ENCODE data around the gene SLC5A9.
"Not testable (repeated sequence)": the region's sequence is repeated elsewhere in the genome, so short reads cannot be mapped to it uniquely, and the experiment has no call there.

The SLC5A9 gene

DNA sequence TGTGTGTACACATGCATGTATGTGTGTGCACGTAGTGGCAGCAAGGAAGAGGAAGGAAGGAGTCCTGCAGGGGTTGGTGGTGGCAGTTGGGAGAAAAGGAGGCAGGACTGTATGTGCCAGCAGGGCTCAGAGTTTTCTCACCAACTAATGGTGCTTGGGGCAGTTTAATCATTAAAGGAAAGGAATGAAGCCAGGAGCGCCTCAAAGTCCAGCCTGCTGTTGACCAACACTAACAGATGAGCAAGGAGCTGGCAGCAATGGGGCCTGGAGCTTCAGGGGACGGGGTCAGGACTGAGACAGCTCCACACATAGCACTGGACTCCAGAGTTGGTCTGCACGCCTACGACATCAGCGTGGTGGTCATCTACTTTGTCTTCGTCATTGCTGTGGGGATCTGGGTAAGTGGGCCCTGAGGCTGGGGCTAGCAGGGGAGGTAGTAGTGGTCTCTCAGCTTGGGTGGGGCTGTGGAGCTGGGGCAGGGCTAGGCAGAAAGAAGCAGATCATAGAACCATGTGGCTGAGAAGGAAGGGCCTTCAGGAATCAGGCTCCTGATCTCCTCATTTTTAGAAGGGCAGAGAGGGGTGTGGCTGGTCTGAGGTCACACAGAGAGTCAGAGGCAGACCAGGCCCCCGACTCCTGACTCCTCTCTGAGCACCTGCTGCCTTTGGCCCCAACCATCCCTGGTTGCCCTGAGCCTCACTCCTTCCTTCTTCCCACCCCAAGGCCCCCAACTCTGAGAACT, at the start of gene SLC5A9:
SLC5A9 (plus strand) TSS at position 216 of the 742 bp plus-strand sequence; CDS start at position 237, 21 bp downstream.
- no peak for DNase-seq (ENCODE audit: low read depth)

- no peak for DNase-seq (ENCODE audit: low read depth)
Measured at GRCh38 chr1:48175116-48175515, 47.4 kb upstream of the SLC5A9 start.

DNA sequence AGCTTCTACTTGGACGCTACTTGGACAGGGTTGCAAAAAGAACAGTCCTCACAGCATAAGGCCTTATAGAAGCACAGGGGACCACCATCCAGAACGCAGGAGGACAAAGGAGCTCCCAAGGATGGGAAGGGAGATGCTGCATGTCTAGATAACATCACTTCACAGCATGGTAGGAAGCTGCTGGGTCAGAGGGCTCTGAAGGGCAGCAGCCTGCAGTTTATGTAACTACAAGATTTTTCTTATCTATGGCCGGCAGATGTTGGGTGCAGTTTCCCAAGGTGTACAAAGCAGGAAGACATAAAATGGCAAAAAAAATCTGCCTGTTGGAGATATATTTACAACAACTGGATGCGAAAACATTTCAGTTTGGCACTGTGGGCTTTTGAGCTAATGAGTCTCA, 45.3 kb upstream of the SLC5A9 start:
- no peak for DNase-seq (ENCODE audit: low read depth)

DNA sequence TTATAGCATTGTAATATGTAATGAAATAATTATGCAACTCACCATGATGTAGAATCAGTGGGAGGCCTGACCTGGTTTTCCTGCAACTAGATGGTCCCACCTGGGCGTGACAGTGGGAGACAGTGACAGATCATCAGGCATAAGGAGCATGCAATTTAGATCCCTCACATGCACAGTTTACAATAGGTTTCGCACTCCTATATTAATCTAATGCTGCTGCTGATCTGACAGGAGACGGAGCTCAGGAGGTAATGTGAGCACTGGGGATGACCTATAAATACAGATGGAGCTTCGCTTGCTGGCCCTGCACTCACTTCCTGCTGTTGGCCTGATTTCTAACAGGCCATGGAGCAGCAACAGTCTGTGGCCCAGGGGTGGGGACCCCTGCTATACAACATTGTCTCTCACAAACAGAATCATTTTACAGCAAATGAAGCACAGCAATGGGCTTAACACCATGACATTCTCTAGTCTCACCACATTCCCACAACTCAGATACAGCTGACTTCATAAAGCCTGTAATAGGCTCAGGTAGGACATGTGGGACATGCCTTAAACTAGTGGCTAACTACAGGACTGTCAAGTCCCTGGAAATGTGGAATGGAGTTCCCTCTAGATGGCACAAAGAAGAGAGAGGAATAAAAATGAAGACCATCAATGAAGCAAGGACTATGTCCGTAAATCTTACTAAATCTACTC, 40.7 kb upstream of the SLC5A9 start:
- DNase-seq (ENCODE audit: low read depth): no peak

DNA sequence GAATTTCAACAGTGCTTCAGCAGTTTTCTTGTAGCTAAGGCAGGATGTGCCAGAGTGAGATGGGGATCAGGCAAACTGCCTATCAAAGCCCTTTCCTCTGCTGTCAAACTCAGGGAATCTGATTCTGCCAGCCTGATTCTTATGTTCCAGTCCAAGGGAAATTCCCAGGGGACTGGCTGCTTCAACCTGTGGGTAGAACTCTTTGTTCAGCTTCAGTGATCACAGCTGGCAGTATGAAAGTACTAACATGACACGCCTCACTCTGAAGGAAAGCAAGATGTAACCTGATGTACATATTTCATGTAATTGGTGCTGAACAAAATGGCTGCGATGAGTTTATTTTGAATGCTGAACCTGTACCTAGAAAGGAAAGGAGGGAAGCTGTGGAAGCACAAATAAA, 40.1 kb upstream of the SLC5A9 start:
- DNase-seq (ENCODE audit: low read depth): no peak

GRCh38 chr1:48186306-48186839, 36.1 kb upstream of the SLC5A9 start:
- DNase-seq (ENCODE audit: low read depth): no peak

DNA sequence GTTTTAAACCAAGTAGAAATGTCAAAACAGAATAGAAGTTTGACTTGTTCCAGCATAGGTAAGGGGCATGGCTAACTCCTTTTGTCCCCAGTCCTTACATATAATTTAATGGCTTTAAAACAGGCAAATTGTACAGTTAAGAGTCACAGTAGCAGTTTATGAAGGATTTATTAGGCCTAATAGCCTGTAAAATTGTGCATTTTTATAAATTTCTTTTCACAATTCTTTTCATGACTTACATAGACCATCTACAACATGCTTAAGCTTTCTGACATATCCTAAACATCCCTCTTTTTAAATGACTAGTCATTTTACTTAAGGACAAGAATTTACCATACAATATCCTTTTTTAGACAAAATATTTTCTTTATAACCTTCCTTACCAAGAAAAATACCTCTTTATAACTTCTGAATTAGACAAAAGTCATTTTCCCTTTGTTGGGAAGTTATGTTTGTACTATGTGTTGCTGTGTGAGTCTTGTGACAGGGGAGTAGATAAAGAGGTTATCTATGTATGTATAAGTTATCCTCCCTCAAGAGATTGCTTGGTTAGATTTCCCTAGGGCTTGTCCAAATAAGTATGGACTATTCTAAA, 34.5 kb upstream of the SLC5A9 start:
- DNase-seq (ENCODE audit: low read depth): no peak

- no peak for DNase-seq (ENCODE audit: low read depth)
Measured at GRCh38 chr1:48190881-48191280, 31.6 kb upstream of the SLC5A9 start.

DNA sequence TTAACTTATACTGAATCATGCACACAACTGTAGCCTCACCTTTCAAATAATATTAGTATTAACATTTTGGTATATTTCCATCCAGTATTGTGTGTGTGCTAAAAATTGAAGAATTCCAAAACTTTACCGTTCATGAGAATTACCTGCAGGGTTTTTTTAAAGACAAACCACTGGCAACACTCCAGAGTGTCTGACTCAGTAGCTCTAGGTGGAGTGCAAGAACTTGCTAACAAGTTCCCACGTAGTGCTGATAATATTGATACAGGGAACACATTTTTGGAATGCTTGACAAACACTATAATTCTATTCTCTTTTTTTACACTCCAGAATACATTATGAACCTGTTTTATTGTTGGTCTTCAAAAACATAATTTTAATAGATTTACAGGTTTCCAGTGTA, 27.7 kb upstream of the SLC5A9 start:
- no peak for DNase-seq (ENCODE audit: low read depth)

GRCh38 chr1:48196237-48196636, 26.3 kb upstream of the SLC5A9 start:
- DNase-seq (ENCODE audit: low read depth): peak; percentile 28

GRCh38 chr1:48198970-48199369, 23.5 kb upstream of the SLC5A9 start:
- no peak for DNase-seq (ENCODE audit: low read depth)

DNA sequence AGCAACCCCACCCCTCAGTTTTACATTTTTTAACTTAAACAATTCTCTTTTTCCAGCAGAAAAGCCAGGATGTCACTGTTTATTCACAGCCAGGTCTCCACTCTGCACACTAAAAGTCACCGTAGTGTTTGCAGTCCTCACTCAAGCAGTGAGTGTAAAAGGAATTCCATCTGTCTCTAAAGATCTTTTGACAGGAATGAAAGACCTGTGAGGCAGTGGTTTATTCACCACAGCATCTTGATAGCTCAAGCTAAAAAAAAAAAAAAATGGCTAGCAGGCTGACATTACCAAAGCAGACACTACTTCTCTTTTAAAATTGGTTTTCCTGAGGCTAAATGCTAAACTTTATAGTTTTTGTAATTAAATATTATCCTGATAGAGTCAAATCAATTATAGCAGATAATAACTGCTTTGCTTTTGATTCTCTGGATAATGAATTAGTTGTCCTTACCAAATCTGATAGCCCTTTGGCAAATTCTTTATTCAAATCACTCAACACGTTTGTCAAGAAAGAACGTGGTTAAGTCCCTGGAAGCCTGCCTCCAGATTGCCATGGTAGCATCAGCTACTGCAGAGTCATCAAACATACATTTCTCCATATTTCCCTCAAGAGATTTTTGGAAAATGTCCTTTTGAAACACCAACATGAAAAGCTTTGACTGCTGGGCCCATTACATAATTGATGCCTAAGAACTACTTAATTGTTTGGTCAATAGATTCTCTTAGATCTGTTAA, 22.2 kb upstream of the SLC5A9 start:
- peak; percentile 70 for DNase-seq (ENCODE audit: low read depth)

- DNase-seq (ENCODE audit: low read depth): peak; percentile 100
Measured at GRCh38 chr1:48202030-48202752, 20.3 kb upstream of the SLC5A9 start.

DNA sequence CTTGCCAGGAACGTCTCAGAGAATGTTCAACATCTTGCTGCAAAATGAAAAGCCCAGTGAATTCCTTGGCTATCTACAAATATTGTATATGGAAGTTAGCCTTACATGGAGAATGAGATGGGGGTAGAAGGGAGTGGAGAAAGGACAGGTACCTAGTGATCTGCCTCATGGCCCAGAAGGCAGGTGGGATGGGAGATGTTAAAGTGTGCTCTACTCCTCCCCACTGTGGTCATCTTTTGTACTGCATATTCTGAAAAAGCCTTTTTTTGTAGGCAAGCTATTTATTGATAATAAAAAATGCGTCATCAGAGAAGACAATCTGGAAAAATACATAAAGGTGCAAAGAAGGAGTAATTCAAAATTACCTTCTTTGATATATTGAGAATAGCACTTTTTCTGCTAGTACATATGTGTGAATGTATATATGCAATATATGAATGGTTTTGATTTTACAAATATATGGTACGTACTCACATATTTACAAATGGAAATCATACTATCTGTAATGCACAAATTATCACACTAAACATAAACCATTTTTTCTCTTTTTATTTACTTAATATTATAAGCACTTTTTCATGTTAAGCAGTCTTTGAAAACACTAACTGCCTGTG, 19.1 kb upstream of the SLC5A9 start:
- peak; percentile 33 for DNase-seq (ENCODE audit: low read depth)

GRCh38 chr1:48205522-48205921, 17.0 kb upstream of the SLC5A9 start:
- DNase-seq (ENCODE audit: low read depth): peak; percentile 10

DNA sequence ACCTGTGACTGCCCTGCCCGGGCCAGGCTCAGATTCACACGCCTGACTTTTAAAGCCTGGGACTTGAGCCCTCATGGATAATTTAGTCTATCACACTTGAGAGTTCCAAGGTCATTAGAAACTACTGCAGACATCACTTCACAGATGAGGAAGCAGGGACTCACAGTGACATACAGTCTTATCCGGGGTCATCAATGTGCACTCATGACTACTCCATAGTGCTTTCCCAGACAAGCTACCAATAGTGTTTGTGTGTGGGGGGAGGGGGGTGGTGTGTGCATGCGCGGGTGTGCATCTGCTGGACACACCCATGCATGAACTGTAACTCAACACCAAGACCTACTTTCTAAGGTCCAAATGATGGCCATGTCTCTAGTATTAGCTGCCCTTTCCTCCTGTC, 16.1 kb upstream of the SLC5A9 start:
- DNase-seq (ENCODE audit: low read depth): no peak

- no peak for DNase-seq (ENCODE audit: low read depth)
Measured at GRCh38 chr1:48207131-48207530, 15.4 kb upstream of the SLC5A9 start.

DNA sequence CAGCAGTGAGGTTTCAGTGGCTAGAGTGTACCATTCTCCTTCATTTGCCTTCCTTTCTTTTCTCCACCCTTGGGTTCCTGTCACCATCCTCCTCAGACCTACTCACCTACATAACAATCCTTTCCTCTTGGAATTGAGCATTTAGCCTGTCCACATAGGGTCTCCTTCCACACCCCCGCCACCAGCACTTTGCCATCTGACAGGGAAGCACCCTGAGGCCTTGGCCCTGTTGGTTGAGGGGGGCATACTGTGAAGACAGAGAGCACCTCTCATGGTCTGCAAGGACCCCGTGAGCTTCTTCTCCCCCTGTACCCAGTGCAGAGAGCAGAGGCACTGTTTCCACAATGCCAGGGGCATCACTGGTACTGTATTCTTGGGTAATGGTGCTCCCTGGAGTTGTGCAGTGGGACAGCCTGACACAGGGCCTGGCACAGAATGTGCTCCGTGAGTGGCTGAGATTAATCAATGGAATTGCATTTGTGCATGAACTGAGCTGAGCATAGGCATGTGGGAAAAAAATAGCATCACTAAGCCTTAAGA, 14.9 kb upstream of the SLC5A9 start:
- DNase-seq (ENCODE audit: low read depth): no peak

DNA sequence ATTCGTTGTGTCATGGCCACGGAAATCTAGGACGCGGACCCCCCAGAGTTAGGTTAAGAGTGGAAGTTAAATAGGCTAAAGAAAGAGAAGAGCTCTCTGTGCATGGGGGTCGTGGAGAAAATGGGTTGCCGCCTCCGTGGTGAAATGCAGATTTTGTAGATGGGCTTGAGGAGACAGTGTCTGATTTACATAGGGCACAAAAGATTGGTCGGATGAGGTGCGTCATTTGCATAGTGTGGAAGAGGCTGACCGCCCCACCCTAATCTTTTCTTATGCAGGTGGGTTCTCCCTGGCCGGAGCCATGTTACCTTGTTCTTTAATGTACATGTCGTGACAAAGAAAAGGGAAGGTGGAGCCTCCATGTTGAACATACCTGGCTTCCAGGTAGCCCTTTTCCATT, 14.3 kb upstream of the SLC5A9 start:
- no peak for DNase-seq (ENCODE audit: low read depth)

DNA sequence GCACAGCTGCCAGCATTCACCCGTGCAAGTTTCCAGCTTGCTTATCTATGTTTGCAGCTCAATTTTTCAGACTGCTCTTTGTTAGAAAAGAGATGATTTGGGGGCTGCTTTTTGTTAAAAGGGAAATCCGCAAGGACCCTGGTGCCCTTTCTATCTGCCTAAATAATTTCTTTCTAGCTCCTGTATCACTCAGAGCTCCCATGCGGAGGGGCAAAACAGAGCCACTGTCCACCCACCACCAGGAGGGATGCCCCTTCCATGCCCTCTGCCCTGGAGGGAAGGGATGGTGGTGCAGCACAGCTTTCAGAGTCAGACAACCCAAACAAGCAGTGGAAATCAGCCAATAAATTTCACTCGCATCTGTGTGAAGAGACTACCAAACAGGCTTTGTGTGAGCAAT, 13.9 kb upstream of the SLC5A9 start:
- no peak for DNase-seq (ENCODE audit: low read depth)

DNA sequence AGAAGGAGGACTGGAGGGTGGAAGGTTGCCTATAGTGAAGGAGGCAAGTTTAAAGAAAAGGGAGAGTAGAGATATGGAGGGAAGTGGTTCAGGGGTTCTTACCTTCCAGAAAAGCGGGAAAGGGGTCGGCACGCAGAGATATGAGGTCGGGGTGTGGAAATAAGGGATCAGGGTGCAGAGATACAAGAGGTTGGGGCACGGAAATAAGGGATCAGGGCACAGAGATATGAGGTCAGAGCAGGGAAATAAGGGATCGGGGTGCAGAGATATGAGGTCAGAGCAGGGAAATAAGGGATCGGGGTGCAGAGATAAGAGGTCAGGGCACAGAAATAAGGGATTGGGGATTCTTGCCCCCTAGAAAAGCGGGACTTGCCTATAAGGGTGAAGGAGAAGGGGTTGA, 9.1 kb upstream of the SLC5A9 start:
- DNase-seq (ENCODE audit: low read depth): not testable (repeated sequence)
